NOMO-1 (cell line): ENCODE measurements around the gene AQP12A.
"Not testable (repeated sequence)": the region's sequence is repeated elsewhere in the genome, so short reads cannot be mapped to it uniquely, and the experiment has no call there.

Source experiments
- DNase-seq, 2 experiments: peaks; one replicate each; lab custom pipeline; 2025; ENCODE audit not compliant: unreplicated experiment in 2 of 2; lab: John Stamatoyannopoulos, UW

The AQP12A gene

DNA sequence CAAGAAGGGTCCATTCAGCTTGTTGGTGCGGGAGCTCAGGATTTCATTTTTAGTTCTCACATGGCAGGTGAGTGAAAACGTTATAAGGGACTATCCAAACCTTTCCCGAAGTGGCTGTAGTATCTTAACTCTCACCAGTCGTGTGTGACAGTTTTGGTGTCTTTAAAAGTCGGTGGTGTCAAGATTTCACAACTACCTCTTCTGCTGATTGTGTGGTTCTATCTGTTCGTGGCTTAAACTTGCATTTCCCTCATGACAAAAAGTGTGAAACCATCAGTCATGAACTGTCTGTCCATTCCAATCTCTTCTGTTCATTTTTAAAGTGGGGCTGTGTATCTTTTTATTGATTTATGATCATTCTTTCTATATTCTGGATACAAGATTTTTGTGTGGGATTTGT, 5.2 kb upstream of the AQP12A start:
- peak in 1 of 2 experiments; percentile 59 for DNase-seq

DNA sequence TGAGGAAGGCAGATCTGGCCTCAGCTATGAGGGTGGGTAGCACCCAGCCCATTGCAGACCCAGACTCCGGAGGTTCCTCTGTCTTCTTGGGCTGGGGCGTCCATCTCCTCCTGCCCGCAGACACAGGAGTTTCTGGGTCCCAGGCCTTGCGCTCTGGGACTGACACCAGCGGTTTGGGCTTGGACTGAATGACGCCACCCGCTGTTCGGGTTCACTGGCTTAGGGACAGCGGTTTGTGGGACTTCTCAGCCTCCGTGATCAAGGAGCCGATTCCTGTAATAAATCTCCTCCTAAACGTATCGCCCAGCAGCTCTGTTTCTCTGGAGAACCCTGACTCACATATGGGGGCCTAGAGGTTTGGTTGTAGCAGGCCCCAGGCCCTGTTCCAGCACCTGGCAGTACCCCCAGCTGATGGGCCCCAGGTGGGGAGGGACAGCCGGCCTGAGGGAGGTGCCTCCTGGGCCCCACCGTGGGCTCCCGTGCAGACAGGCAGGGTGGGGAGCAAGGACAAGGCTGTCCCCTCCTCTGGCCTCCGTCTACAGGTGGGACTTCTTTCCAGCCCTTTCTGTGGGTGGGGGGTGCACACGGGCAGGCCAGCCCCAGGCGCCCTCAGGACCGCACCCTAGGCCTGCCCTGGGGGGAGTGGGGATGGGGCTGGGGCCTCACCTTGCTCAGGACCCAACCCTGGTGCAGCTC, 4.5 kb upstream of the AQP12A start:
- no peak for DNase-seq

DNA sequence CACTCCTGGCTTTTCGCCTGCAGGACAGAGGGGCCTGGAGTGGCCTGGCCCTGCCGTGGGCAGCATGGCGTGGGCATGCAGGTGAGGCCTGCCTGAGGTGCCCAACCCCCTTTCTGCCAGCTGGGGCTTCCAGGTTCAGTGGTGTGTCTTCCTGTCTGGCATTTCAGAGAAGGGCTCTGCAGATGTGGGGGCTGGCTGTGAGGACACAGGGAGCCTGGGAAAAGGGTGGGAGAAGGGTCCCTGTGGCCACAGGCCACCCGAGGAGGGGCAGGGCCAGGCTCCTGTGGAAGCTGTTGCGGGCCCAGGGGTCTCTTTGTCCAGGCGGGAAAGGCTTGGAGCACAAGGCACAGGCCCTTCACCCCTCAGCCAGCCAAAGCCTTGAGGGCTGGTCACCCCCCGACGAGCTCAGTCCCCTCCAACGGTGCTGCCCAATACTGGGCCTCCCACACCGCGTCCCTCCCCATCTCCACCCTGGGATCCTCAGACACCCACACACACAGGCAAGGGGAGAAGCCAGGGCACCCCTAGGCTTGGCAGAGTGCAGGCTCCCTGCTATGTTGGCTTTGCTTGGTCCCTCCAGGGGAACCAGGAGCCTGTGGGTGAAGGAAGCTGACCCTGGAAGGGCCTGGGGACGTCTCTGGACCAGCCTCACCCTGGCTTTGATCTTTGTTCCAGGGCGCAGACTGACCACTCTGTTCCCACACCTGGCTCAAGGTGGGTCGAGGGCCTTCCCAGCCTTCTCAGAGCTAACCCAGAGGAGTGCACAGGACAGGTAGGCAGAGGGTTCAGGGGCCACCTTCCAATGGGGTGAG, 3.7 kb upstream of the AQP12A start:
- no peak for DNase-seq

GRCh38 chr2:240688553-240688919, 3.1 kb upstream of the AQP12A start:
- no peak for DNase-seq

- no peak for DNase-seq
Measured at GRCh38 chr2:240689975-240690374, 1.7 kb upstream of the AQP12A start.

- DNase-seq = not testable (repeated sequence)
Measured at GRCh38 chr2:240690421-240691074, 1.1 kb upstream of the AQP12A start.

DNA sequence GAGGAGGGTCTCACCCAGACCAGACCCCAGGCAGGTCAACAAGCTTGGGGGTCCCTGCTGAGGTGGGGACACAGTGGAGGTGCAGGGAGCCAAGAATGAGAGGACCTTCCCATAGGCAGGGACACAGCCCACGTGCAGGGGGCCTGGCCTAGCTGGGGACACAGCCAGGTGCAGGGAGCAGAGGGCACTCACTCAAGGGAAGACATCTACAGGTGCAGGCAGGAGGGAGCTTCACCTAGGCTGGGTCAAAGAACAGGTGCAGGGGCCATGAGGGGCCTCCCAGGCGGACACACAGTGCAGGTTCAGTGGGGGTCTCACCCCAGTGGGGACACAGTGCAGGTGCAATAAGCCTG, 615 bp upstream of the AQP12A start:
- not testable (repeated sequence) for DNase-seq

DNA sequence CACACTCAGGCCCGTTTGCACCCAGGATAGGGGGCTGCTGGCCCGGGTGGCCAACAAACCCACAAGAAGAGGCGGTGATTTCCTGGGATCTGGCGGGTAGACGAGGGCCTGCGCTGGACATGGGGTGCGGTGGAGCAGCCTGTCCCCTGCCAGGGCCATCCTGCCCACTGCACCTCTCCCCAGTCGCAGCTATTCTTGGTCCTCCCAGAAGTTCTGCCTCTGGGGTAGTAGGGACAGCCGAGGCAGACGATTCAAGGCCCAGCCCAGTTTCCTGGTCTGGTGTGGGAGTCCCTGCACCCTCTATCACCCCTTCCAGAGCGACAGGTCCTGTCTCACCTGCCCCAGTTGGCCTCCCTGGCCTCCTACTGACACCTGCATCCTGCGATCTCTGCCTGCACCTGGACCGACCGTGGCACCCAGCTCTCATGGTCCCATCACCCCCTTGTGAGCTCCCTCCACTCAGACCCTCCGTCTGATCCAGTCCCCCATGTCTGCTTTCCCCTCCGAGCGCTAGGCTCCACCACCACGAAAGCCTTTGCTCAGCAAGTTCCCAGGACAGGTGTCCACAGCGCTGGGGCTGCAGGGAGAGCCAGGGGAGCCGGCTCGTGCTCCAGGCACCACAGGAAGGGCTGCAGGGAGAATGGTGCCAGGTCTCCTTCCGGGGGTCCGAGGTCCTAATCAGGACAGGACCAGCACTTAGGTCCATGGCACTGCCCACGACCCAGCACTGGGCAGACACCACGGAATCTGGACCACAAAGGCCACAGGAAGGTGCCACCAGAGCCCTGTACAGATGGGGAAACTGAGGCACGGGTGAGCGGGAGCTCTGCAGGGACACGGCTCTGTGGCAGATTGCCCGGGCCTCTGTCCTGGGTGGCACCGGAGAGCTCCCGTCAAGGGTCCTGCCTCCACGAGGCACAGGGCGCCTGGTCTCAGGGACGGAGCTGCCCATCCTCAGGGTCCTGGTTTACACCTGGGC, 1.2 kb downstream of the AQP12A start:
- DNase-seq = not testable (repeated sequence)

DNA sequence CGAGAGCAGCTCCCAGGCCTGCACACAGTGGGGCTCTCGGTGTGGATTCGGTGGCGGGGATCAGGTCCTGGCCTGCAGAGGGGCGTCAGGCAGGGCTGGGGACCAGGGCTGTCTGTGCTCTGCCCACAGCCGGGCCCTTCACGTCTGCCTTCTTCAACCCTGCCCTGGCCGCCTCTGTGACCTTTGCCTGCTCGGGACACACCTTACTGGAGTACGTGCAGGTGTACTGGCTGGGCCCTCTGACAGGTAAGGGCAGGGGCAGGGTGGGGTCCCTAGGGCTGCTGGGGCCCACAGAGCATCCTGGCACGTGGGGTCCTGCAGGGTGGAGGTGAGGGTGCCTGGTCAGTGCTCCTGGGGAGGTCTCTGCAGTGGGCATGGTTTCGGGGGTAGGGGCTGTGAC, 2.6 kb downstream of the AQP12A start:
- not testable (repeated sequence) for DNase-seq

DNA sequence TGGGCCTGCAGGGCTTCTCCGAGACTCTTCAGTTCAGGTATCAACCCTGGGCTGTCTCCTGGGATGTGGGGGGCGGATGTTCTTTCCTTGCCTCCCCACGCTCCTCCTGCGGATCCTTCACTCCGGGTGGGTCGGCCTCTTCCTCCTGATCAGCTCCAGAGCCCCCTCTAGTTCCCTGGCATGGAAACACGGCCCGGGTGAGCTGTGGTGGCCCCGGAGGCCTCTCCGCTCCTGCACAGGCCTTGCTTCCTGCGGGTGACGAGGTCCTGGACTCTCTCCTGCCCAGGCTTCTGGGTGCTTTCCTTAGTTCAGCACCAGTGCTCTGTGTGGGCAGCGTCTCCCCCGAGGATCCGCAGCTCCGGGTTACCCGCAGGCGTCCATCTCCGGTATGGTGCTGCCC, 3.9 kb downstream of the AQP12A start:
- DNase-seq = not testable (repeated sequence)

GRCh38 chr2:240696469-240696868, 4.8 kb downstream of the AQP12A start:
- DNase-seq = not testable (repeated sequence)

- DNase-seq = not testable (repeated sequence)
Measured at GRCh38 chr2:240698852-240699561, 7.3 kb downstream of the AQP12A start.

- not testable (repeated sequence) for DNase-seq
Measured at GRCh38 chr2:240699835-240700234, 8.2 kb downstream of the AQP12A start.

GRCh38 chr2:240700616-240701015, 8.9 kb downstream of the AQP12A start:
- DNase-seq = not testable (repeated sequence)

DNA sequence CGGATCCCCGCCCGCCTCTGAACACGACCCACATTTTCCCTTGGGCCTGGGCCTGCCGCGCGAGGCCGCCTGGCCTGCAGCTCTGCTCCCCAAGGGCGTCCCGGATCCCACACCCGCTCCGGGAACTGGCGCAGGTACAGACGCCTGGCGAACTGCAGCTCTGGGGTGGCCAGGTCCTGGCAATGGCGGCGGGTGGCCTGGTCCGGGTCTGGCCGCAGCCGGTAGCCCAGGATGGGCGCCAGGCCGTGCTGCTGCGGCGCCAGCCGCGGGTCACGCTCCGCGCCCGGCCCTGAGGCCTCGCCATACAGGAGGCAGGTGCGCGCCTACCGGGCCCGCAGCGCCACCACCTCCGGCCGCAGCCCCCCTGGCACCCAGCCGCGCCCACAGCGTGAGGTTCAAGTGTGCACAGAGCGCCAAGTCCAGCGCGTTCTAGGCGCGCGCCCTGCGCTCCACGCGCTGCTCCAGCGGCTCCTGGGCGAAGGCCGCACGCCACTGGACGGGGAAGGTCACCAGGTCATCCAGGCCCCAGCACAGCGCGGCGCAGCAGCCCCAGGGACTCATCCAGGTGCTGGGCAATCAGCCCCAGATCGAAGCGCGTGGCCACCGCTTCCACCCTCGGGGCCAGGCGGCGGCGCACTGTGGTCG, 9.5 kb downstream of the AQP12A start:
- no peak for DNase-seq

GRCh38 chr2:240701736-240702639, 10.3 kb downstream of the AQP12A start:
- no peak for DNase-seq

DNA sequence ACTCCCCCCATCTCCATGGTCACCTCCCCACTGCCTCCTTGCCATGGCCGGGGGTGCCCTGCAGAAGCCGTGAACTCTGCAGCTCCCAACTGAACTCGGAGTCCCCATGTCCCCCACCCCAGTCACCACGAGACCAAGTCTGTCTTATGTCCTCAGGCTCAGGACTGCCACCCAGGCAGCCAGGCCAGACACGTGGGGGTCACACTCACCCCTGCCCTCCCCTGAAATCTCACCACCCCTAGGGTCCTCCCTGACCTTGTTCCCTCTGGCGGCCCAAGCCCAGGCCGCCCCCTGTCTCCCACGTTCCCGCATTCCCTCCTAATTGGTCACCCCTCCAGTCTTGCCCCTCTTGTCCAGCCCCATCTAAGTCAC, 11.0 kb downstream of the AQP12A start:
- no peak for DNase-seq
